GM12872 (cell line): ENCODE data around the gene TCF20.

ENCODE experiments used
- TF ChIP-seq, protein P1 (sequence below): IDR thresholded peaks from 3 replicates; pipeline ENCODE4 v1.5.1; 2011; ENCODE audit warnings: low read depth, mild to moderate bottlenecking, low read length, moderate library complexity; ENCODE audit not compliant: insufficient read depth

TCF20 gene

DNA sequence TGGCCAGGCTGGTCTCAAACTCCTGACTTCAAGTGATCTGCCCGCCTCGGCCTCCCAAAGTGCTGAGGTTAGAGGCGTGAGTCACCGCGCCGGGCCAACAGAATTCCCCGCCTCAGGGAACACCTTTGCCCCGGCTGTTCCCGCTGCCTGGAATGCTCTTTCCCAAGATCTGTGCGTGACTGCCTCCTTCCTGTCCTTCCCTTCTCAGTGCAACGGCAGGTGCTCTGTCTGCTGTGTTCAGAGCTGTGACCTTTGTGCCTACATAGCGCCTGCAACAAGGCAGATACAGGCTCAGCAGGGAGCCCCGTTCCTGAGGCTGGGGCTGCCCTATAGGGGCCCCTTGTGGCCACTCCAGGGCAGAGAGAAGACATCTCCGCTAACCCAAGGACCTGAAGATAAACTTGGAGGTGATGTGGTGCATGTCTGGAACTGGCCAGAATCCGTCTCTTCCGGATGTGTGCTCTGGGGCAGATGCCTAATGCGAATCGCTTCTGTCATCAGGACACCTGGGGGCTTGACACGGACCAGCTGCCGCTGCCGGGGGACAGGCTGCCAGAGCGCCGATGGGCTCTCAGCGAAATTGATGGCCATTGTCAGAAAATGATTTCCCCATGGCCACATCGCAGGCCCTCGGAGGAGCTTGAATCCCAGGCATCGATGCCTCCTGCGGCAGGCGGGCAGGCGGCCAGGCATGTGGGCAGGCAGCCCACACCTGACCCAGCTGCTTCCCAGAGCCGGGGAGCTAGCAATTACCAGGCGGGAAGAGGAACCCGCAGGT is 43.5 kb upstream of the TCF20 start:
- TF ChIP-seq, protein P1, sequence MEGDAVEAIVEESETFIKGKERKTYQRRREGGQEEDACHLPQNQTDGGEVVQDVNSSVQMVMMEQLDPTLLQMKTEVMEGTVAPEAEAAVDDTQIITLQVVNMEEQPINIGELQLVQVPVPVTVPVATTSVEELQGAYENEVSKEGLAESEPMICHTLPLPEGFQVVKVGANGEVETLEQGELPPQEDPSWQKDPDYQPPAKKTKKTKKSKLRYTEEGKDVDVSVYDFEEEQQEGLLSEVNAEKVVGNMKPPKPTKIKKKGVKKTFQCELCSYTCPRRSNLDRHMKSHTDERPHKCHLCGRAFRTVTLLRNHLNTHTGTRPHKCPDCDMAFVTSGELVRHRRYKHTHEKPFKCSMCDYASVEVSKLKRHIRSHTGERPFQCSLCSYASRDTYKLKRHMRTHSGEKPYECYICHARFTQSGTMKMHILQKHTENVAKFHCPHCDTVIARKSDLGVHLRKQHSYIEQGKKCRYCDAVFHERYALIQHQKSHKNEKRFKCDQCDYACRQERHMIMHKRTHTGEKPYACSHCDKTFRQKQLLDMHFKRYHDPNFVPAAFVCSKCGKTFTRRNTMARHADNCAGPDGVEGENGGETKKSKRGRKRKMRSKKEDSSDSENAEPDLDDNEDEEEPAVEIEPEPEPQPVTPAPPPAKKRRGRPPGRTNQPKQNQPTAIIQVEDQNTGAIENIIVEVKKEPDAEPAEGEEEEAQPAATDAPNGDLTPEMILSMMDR, result peak; percentile 67

DNA sequence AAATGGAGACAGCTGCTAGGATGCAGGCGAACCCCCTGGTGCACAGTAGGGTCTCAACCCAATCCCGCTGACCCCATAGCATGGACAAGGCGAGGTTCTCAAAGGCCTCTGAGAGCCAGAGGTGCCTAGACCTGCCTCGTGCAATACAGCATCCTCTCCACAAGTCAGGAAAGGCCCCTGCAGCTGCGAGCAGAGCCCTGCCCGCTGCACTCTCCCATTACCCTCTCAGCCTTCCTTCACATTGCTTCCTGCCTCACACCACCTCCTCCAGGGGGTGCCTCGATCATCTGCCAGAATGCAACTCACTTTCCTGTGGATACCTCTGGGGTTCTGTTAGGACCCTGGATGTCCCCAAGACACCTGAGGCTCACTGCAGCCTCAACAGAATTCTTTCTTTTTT is 42.8 kb upstream of the TCF20 start:
- TF ChIP-seq, protein P1, result 0 out of 3 replicates have a peak, but pooled peaks have one; percentile 2

DNA sequence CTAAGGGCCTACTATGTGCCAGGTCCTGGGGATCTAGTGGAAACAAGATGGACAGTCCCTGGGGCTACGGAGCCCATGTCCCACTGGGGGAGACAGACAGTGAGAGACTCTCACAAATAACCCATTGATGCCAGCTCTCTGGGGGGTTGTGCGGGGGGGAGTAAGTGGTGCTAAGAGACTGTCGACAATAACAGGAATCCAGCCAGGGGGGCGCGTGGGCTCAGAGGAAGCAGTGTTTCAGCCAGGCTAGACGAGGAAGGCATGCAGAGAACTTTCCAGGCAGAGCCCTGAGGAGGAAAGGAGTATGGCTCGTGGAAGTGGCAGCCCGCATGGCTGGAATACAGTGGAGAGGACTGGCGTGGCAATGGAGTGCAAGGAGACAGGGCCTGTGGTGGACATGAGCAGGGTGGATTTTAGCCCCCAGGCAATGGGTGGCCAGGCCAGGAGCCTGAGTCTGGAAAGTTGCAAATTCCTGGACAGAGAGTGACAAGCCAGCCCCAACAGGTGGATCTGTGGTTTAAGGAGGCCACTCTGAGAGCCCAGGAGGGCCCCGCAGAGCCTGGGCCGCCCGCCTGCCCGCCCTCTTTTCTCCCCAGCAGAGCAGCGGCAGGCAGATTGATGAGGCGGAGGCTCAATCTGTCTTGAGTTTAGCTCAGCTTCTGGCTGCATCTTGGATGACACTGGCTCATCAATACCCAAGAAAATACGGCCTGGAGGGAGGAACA is 40.0 kb upstream of the TCF20 start:
- TF ChIP-seq, protein P1, result no peak

DNA sequence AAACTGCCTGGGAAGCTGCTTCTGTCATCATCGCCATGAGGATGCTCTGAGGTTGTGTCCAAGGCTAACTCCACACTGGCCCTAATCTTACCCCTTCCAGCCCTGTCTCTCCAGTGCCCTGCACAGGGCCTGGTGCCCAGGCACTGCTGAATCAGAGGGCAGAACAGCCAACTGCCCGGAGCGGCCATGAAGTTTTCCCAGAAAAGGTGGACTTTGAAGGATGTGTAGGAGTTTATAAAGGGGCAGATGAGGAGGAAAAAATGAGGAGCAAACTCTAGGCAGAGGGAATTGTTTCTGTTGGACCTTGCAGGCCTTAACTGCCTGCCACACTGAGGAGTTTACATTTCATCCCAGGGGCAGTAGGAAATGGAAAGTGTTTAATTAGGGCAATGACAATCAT is 39.4 kb upstream of the TCF20 start:
- TF ChIP-seq, protein P1, result no peak

DNA sequence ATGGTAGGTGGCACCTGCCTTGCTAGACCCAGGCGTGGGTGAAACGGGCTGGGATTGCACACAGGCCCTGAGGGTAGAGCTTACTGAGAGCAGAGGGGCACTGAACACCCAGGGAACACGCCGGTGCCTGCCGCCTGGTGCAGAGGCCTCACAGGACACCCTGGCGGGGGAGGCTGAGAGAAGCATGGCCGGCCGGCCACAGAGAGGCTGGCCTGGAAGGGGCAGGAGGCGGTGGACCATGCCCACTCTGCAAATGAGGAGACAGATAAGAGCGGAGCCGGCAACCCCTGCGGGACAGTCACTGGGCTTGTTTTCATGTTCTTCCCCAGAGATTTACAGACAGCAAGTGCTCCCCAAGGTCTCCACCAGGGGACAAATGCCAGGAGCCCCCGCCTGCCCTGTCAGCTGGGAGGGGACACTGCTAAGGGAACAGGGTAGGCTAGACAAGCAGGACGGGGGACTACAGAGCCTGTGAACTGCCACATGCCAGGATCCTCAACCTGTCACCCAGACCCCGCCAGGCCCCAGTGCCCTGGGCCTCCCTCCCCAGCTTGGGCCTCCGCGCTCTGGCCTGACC is 38.5 kb upstream of the TCF20 start:
- TF ChIP-seq, protein P1, result 0 out of 3 replicates have a peak, but pooled peaks have one; percentile 14

DNA sequence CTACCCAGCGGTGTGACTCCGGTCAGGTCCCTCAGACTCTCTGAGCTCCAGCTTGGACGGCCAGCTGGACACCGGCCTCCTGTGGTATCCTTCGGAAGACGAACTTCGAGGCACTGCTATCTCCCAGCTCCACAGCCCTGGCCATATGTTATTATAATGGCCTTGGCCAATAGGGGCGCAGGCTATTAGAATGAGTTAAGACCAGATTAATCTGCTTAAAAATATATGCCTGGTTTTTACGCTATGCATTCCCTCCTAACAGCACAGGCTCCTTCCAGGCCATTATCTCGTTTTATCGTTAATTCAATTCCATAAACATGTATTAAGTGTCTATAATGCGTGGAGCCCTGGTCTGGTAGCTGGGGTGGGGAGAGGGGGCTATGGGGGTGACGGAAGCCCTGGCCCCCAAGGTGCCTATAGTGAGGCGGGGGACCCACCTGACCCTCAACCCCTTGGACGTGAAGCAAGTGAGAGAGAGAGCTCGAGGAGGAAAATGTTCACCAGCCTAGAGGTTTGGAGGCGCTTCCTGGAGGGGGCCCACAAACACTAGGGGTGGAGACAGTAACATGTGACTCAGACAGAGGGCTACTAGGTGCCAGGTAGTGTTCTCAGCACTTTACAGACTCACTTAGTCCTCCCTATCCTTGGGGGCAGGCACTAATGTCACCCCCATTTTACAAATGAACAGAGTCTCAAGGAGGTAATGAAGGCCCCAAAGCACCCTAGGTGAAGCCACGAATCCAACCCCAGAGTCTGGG is 37.5 kb upstream of the TCF20 start:
- TF ChIP-seq, protein P1, result no peak

DNA sequence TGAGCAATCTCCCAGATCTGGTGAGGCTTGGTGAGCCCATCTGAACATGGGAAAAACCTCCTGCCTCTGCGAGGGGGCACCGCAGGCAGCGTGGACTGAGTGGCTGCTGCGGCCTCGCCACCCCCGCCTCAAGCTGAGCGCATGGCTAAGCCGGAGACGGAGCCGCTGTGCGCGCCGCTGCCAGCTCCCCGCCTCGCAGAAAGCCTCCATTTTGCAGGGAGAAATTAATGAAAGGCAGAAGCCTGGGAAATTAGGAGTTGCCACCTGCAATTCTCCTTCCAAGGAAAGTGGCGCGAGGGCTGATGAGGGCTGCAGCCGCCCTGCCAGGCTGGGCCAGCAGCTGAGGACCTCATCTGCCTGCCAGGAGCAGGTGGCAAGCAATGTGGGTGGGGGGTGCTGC is 35.6 kb upstream of the TCF20 start:
- TF ChIP-seq, protein P1, result no peak
